OCI-LY7 (cell line): ENCODE results near the gene SIRT3. TPM values are rescaled to one million over a fixed set of nuclear protein-coding genes. Genes with fewer than 3 reads are reported as not detected.
A peak's percentile ranks its signal among the peaks of the same experiment; 100 is the strongest.
"Not testable (repeated sequence)": the region's sequence is repeated elsewhere in the genome, so short reads cannot be mapped to it uniquely, and the experiment has no call there.

Source experiments
- BruUV-seq: library from RNA; stranded (reverse); fragments of 400-500 nt; replicated peaks from 2 replicates; lab custom pipeline; 2021; lab: Mats Ljungman, UMichigan
- CTCF ChIA-PET: fragments of 300-600 bp; sonication (Branson Sonifier 250); formaldehyde crosslinking; loops from one replicate; lab custom pipeline; 2022; ENCODE audit warnings: antibody characterized with exemption; ENCODE audit not compliant: unreplicated experiment; lab: Charles Lee
- POLR2A ChIA-PET: fragments of 300-600 bp; sonication (Branson Sonifier 250); formaldehyde crosslinking; loops from one replicate; lab custom pipeline; 2022; ENCODE audit warnings: antibody characterized with exemption; lab: Charles Lee
- DNase-seq: peaks from one replicate; pipeline ENCODE4 v3.0.0-alpha.2; 2015; ENCODE audit warnings: low spot score
- H2AFZ ChIP-seq: fragments of 200-600 bp; sonication (generic), shearing (Covaris generic); 2 replicates; pipeline ENCODE4 v1.6.1; 2014; ENCODE audit warnings: mild to moderate bottlenecking, antibody characterized with exemption, low read length, moderate library complexity
- H3K27ac ChIP-seq: fragments of 200-600 bp; sonication (generic); 2 replicates; pipeline ENCODE4 v1.5.1; 2014; ENCODE audit warnings: mixed run types, low read depth, mild to moderate bottlenecking, moderate library complexity, low read length, inconsistent platforms; ENCODE audit not compliant: poor library complexity, severe bottlenecking
- H3K36me3 ChIP-seq: fragments of 200-600 bp; sonication (generic); 2 replicates; pipeline ENCODE4 v1.6.1; 2014; ENCODE audit warnings: mild to moderate bottlenecking, antibody characterized with exemption, low read length, moderate library complexity, mixed read lengths; ENCODE audit not compliant: insufficient read depth
- H3K4me1 ChIP-seq: fragments of 200-600 bp; sonication (generic); 2 replicates; pipeline ENCODE4 v1.5.1; 2014; ENCODE audit warnings: mild to moderate bottlenecking, low read length; ENCODE audit not compliant: insufficient read depth, poor library complexity, severe bottlenecking
- H3K4me2 ChIP-seq: fragments of 200-600 bp; sonication (generic); 2 replicates; pipeline ENCODE4 v1.6.1; 2014; ENCODE audit warnings: mild to moderate bottlenecking, low read length
- H3K4me3 ChIP-seq: fragments of 200-600 bp; sonication (generic); 2 replicates; pipeline ENCODE4 v1.5.1; 2014; ENCODE audit warnings: mild to moderate bottlenecking, low read depth, low read length; ENCODE audit not compliant: poor library complexity, severe bottlenecking
- H3K79me2 ChIP-seq: fragments of 200-600 bp; sonication (generic); 2 replicates; pipeline ENCODE4 v1.6.1; 2016; ENCODE audit warnings: low read depth, mild to moderate bottlenecking, low read length, moderate library complexity, mixed read lengths; ENCODE audit not compliant: insufficient read depth
- H3K9me2 ChIP-seq: fragments of 200-600 bp; sonication (generic); 2 replicates; pipeline ENCODE4 v1.6.1; 2016; ENCODE audit warnings: mild to moderate bottlenecking, low read length, mixed read lengths; ENCODE audit not compliant: insufficient read depth
- H3K9me3 ChIP-seq: fragments of 200-600 bp; sonication (generic); 2 replicates; pipeline ENCODE4 v1.6.1; 2014; ENCODE audit warnings: mild to moderate bottlenecking, mixed run types, low read length, mixed read lengths
- H4K20me1 ChIP-seq: fragments of 200-600 bp; sonication (generic); 2 replicates; pipeline ENCODE4 v1.6.1; 2014; ENCODE audit warnings: mild to moderate bottlenecking, antibody characterized with exemption, low read length, moderate library complexity, mixed read lengths; ENCODE audit not compliant: insufficient read depth
- EZH2phosphoT487 ChIP-seq: fragments of 200-600 bp; sonication (generic); IDR thresholded peaks from 2 replicates; pipeline ENCODE4 v1.6.1; 2018; ENCODE audit warnings: low read depth, borderline replicate concordance, mild to moderate bottlenecking, mixed run types, antibody characterized with exemption, low read length, moderate library complexity, mixed read lengths
- intact Hi-C: fragments of 100-400 bp; cut with micrococcal nuclease; formaldehyde crosslinking; loops from one replicate; pipeline ENCODE4 v1.10.0; 2022; ENCODE audit not compliant: unreplicated experiment
- total RNA-seq, 2 experiments: library from RNA; depleted of rRNA in 1 of 2; stranded (reverse); fragments of >200 nt in 1 of 2; shearing (Covaris generic) in 1 of 2; gene quantifications; 2 replicates each; pipeline ENCODE4 v1.2.3, GENCODE V29; 2014 to 2022
- TF ChIP-seq, protein P1 (sequence below): fragments of 200-600 bp; sonication (generic); conservative IDR thresholded peaks from 2 replicates; pipeline ENCODE4 v1.5.1; 2014; ENCODE audit warnings: mild to moderate bottlenecking, antibody characterized with exemption, low read length, moderate library complexity, mixed read lengths

The SIRT3 gene
- total RNA-seq, 2 experiments from 2014 or later: 8.5 to 21.0 TPM

DNA sequence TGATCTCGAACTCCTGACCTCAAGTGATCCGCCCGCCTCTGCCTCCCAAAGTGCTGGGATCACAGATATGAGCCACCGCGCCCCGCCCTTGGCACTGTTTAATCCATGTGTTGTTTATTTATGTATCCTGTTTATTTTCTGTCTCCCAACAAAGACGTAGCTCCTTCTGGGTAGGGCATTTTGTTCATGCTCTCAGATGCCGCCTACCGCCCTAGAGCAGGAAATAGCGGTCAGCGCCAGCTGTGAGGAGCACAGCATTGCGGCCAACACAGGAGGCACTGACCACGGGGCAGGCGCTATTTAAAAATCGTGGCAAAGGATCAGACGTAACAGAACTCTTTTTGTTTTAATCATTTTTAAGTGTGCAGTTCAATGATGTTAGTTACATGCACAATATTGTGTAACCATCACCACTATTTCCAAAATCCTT, 32.6 kb upstream of the SIRT3 start:
- TF ChIP-seq, protein P1, sequence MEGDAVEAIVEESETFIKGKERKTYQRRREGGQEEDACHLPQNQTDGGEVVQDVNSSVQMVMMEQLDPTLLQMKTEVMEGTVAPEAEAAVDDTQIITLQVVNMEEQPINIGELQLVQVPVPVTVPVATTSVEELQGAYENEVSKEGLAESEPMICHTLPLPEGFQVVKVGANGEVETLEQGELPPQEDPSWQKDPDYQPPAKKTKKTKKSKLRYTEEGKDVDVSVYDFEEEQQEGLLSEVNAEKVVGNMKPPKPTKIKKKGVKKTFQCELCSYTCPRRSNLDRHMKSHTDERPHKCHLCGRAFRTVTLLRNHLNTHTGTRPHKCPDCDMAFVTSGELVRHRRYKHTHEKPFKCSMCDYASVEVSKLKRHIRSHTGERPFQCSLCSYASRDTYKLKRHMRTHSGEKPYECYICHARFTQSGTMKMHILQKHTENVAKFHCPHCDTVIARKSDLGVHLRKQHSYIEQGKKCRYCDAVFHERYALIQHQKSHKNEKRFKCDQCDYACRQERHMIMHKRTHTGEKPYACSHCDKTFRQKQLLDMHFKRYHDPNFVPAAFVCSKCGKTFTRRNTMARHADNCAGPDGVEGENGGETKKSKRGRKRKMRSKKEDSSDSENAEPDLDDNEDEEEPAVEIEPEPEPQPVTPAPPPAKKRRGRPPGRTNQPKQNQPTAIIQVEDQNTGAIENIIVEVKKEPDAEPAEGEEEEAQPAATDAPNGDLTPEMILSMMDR: 0 out of 2 replicates have a peak, but pooled peaks have one; percentile 16
- intact Hi-C loops: loop anchor here (1.0 to 2.0 kb wide), 3 partner anchors 44 to 86 kb away; partner anchors contain the start of genes BET1L and RIC8A
- H3K9me2 ChIP-seq, H3K79me2 ChIP-seq, H3K9me3 ChIP-seq, H3K36me3 ChIP-seq, H4K20me1 ChIP-seq, BruUV-seq: not testable (repeated sequence)
- H3K4me1 ChIP-seq: peaks cover 31% of the 10 kb centered on the region
- ChIA-PET CTCF (interaction anchor here (0.6 to 1.5 kb wide), 3 partner anchors 18 to 138 kb away, joined by 3 to 4 read pairs (median 4); no protein-coding TSS in a partner anchor), POLR2A (interaction anchor here (0.7 to 1.9 kb wide), 4 partner anchors 11 to 80 kb away, joined by 3 to 9 read pairs (median 6); no protein-coding TSS in a partner anchor)
- H3K4me3 ChIP-seq: peak overlapping the region; percentile 62
- peak overlapping the region; percentile 92 for H3K27ac ChIP-seq
- peak overlapping the region; percentile 22; the same call in 1 of the 2 replicates for H2AFZ ChIP-seq
- peak; percentile 86 for DNase-seq
- H3K4me2 ChIP-seq: peak overlapping the region; percentile 75

DNA sequence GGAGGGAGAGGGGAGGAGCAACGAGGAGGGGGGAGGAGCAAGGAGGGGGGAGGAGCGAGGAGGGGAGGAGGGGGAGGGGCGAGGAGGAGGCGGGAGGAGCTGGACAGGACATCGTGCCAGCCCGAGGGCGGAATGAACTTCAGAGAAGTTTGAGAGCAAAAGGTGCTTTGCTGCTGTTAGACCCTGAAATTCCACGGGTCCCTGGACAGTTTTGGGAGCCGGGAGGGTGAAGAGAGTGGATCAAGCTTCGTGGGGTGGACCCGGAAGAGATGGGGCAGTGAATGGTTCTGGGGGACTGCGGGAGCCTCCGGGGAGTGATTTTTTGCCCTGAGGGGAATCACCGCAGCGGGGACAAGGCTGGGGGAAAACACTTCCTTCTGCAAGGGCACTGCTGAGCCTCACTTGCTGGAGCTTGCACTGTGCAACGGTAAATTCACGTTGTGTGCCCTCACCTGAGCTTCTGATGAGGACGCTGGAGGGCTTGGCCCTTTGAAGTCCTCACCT, 31.4 kb upstream of the SIRT3 start:
- Histone ChIP-seq H3K36me3 (no peaks in the 10 kb centered on the region), H4K20me1 (no peaks in the 10 kb centered on the region), H3K27ac (peak overlapping the region; percentile 92), H3K4me3 (peak overlapping the region; percentile 62), H3K4me2 (peak overlapping the region; percentile 75), H3K9me2 (no peaks in the 10 kb centered on the region), H3K9me3 (peaks cover 7% of the 10 kb centered on the region; the same call in 1 of the 2 replicates), H3K79me2 (no peaks in the 10 kb centered on the region), H2AFZ (peak overlapping the region; percentile 17; the same call in 1 of the 2 replicates), H3K4me1 (peaks cover 31% of the 10 kb centered on the region)
- DNase-seq: peak; percentile 73
- POLR2A ChIA-PET: interaction anchor here (0.7 to 1.9 kb wide), 4 partner anchors 10 to 81 kb away, joined by 3 to 9 read pairs (median 5); no protein-coding TSS in a partner anchor
- intact Hi-C loops: no loop called here
- TF ChIP-seq, protein P1: no peak
- no peak for TF ChIP-seq EZH2phosphoT487
- TSS peak; percentile 33 for BruUV-seq
- CTCF ChIA-PET: interaction anchor here (0.5 to 1.5 kb wide), 3 partner anchors 17 to 277 kb away, joined by 3 to 6 read pairs (median 4); no protein-coding TSS in a partner anchor
